LNCaP clone FGC (cell line): Measurements from ENCODE around the gene MRPS6.

Experiments used
- DNase-seq: peaks from one replicate; pipeline ENCODE4 v3.0.0-alpha.2; 2011; ENCODE audit warnings: low read depth
- H3K4me3 ChIP-seq: 2 replicates; pipeline ENCODE4 v1.5.1; 2011; ENCODE audit warnings: mild to moderate bottlenecking, low read depth, low read length, control low read depth
- CTCF ChIP-seq: IDR thresholded peaks from 2 replicates; pipeline ENCODE4 v1.5.1; 2012; ENCODE audit warnings: mild to moderate bottlenecking; ENCODE audit not compliant: control insufficient read depth, insufficient read depth; ENCODE audit errors: extremely low read depth

MRPS6 gene

GRCh38 chr21:34086887-34087306 lies 13.5 kb downstream of the MRPS6 start:
- H3K4me3 ChIP-seq: no peak overlapping the region
- no peak for TF ChIP-seq CTCF
- DNase-seq: no peak

DNA sequence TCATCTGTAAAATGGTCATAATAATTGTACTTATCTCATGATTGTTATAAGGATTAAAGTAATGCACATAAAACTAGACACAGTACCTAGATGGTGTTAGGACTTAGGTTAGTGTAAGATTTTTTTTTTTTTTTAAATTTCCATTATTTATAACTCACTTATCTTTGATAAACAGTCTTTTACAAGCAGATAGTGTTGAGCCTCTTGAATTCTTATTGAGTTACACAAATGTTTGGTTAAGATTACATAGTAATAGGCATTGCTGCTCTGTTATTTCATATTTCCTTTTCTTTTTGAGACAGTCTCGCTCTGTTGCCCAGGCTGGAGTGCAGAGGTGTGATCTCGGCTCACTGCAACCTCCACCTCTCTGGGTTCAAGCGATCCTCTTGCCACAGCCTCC lies 15.4 kb downstream of the MRPS6 start:
- TF ChIP-seq CTCF: no peak
- no peak overlapping the region for H3K4me3 ChIP-seq
- no peak for DNase-seq

DNA sequence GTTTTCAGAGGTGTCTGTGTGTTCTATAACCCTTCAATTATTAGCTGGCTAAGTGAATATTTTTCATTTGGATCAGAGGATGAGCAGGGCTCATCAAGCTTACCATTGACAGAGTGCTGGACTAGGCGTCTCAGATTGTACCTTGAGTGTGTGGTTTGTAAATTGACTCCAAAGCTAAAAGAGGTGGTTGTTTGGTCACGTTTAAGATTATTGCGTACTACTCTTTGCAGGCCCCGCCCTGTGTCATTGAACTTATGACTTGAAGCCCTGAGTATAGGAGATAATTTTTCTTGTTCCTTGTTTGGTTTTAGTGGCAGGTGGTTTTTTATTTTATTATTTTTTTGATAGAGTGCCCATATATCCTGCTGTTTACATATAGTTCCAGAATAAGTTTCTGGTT lies 17.7 kb downstream of the MRPS6 start:
- no peak for DNase-seq
- no peak overlapping the region for H3K4me3 ChIP-seq
- no peak for TF ChIP-seq CTCF

DNA sequence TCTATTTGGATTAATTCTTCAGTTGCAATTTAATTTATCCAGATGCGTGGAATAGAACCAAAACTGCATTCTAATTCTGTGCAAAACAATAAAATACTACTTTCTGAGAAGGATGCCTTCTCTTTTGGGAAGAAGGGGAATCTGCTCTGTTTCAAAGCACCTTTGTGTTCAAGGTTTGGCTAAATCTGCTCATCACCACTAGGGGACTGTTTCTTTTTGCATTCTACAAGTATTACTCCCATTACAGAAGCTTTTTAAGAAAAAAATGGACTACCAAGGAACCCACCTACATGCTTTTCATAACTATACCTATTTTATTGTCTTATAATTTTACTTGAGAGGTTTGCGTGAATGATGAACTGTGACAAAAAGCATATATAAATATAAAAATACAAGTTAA lies 18.2 kb downstream of the MRPS6 start:
- no peak for DNase-seq
- TF ChIP-seq CTCF: peak; percentile 23; the same call in 1 of the 2 replicates
- H3K4me3 ChIP-seq: no peak overlapping the region

- no peak for TF ChIP-seq CTCF
- DNase-seq: no peak
- no peak overlapping the region for H3K4me3 ChIP-seq
These were observed 19.0 kb downstream of the MRPS6 start for GRCh38 chr21:34092262-34092921.

GRCh38 chr21:34093083-34093482 lies 19.7 kb downstream of the MRPS6 start:
- no peak overlapping the region for H3K4me3 ChIP-seq
- TF ChIP-seq CTCF: no peak
- no peak for DNase-seq

DNA sequence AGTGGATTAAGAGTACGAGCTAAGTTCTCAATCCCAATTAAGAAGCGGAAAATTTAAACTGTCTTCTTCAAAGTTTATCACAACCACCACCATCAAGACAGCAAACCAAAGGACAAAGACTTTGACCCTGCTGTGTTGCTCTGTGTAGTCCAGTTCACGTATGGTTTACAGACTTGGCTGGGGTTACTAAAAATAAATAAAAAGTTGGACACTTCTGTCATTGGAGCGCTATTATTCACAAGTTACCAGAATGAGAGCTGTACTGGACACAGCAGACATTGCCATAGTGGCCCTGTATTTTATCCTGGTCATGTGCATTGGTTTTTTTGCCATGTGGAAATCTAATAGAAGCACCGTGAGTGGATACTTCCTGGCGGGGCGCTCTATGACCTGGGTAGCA lies 21.6 kb downstream of the MRPS6 start:
- DNase-seq: no peak
- TF ChIP-seq CTCF: no peak
- no peak overlapping the region for H3K4me3 ChIP-seq
